DND-41 (cell line): Measurements from ENCODE around the gene ERC2.
A peak's percentile ranks its signal among the peaks of the same experiment; 100 is the strongest.

ENCODE experiments used
- ATAC-seq: fragments of 200-7000 bp; cut with Tn5 transposase; 3 replicates; pipeline ENCODE4 v1.9.1; 2021; ENCODE audit warnings: low read depth; ENCODE audit not compliant: insufficient read depth
- DNase-seq: peaks from one replicate; pipeline ENCODE4 v3.0.0-alpha.2; 2020
- H2AFZ ChIP-seq: 2 replicates; pipeline ENCODE4 v1.6.0; 2012; ENCODE audit warnings: low read depth, low read length
- H3K27ac ChIP-seq: 2 replicates; pipeline ENCODE4 v1.5.1; 2012; ENCODE audit warnings: low read length, inconsistent platforms
- H3K27me3 ChIP-seq: fragments of 200-600 bp; sonication (generic); 2 replicates; pipeline ENCODE4 v1.6.0; 2012; ENCODE audit warnings: low read length, mild to moderate bottlenecking, inconsistent platforms; ENCODE audit not compliant: insufficient read depth, poor library complexity
- H3K36me3 ChIP-seq: 2 replicates; pipeline ENCODE4 v1.5.1; 2012; ENCODE audit warnings: low read length, inconsistent platforms; ENCODE audit not compliant: insufficient read depth
- H3K4me1 ChIP-seq: 2 replicates; pipeline ENCODE4 v1.5.1; 2012; ENCODE audit warnings: mild to moderate bottlenecking, low read length; ENCODE audit not compliant: insufficient read depth
- H3K4me2 ChIP-seq: 2 replicates; pipeline ENCODE4 v1.6.0; 2012; ENCODE audit warnings: mild to moderate bottlenecking, moderate library complexity, low read length, inconsistent platforms; ENCODE audit not compliant: insufficient read depth
- H3K4me3 ChIP-seq, 2 experiments: fragments of 200-600 bp in 1 of 2; shearing (Covaris generic) in 1 of 2; 2 replicates each; pipeline ENCODE4 v1.5.1; 2012 to 2016; ENCODE audit warnings: inconsistent platforms in 2 of 2, low read length in 2 of 2, mild to moderate bottlenecking in 2 of 2, low read depth in 1 of 2, moderate library complexity in 1 of 2
- H3K79me2 ChIP-seq: 2 replicates; pipeline ENCODE4 v1.6.0; 2012; ENCODE audit warnings: low read length, inconsistent platforms; ENCODE audit not compliant: insufficient read depth
- H3K9ac ChIP-seq: 2 replicates; pipeline ENCODE4 v1.6.0; 2012; ENCODE audit warnings: low read depth, mild to moderate bottlenecking, inconsistent platforms, low read length, moderate library complexity
- H3K9me3 ChIP-seq: 2 replicates; pipeline ENCODE4 v1.5.1; 2012; ENCODE audit warnings: low read length, moderate library complexity, mild to moderate bottlenecking, inconsistent platforms; ENCODE audit not compliant: insufficient read depth, severe bottlenecking
- H4K20me1 ChIP-seq: 2 replicates; pipeline ENCODE4 v1.6.0; 2012; ENCODE audit warnings: low read length; ENCODE audit not compliant: insufficient read depth
- CTCF ChIP-seq: IDR thresholded peaks from 2 replicates; pipeline ENCODE4 v1.5.1; 2012; ENCODE audit warnings: borderline replicate concordance, low read length, moderate library complexity, mild to moderate bottlenecking; ENCODE audit not compliant: poor library complexity, severe bottlenecking; ENCODE audit errors: extremely low read depth
- EZH2 ChIP-seq: IDR thresholded peaks from 3 replicates; pipeline ENCODE4 v1.6.1; 2012; ENCODE audit warnings: borderline replicate concordance, low read depth, mild to moderate bottlenecking, moderate library complexity, low read length, inconsistent platforms; ENCODE audit not compliant: severe bottlenecking

ERC2 gene

GRCh38 chr3:55897573-55898224 lies 570.6 kb downstream of the ERC2 start:
- peaks cover 3% of the 10 kb centered on the region for H3K27me3 ChIP-seq
- no peak overlapping the region for H3K27ac ChIP-seq
- TF ChIP-seq CTCF (peak; percentile 39), EZH2 (no peak)
- no peaks in the 10 kb centered on the region for H3K4me1 ChIP-seq
- H3K4me3 ChIP-seq = no peak overlapping the region
- no peak overlapping the region for H2AFZ ChIP-seq
- ATAC-seq (no peak), DNase-seq (no peak)
- no peaks in the 10 kb centered on the region for H4K20me1 ChIP-seq
- H3K4me2 ChIP-seq = no peak overlapping the region
- no peaks in the 10 kb centered on the region for H3K9me3 ChIP-seq
- no peaks in the 10 kb centered on the region for H3K36me3 ChIP-seq
- H3K9ac ChIP-seq = no peak overlapping the region
- H3K79me2 ChIP-seq = no peaks in the 10 kb centered on the region

- no peaks in the 10 kb centered on the region for H3K9me3 ChIP-seq
- TF ChIP-seq EZH2 (no peak), CTCF (no peak)
- ATAC-seq (no peak), DNase-seq (no peak)
- H4K20me1 ChIP-seq = no peaks in the 10 kb centered on the region
- H3K79me2 ChIP-seq = no peaks in the 10 kb centered on the region
- H3K4me2 ChIP-seq = no peak overlapping the region
- no peak overlapping the region for H3K4me3 ChIP-seq
- H3K27ac ChIP-seq = no peak overlapping the region
- peaks cover 3% of the 10 kb centered on the region for H3K27me3 ChIP-seq
- no peaks in the 10 kb centered on the region for H3K4me1 ChIP-seq
- no peaks in the 10 kb centered on the region for H3K36me3 ChIP-seq
- no peak overlapping the region for H3K9ac ChIP-seq
- H2AFZ ChIP-seq = no peak overlapping the region
Measured at GRCh38 chr3:55895897-55896566, 572.2 kb downstream of the ERC2 start.

- Histone ChIP-seq H2AFZ (no peak overlapping the region), H3K27me3 (peaks cover 3% of the 10 kb centered on the region), H3K27ac (no peak overlapping the region), H3K79me2 (no peaks in the 10 kb centered on the region), H3K9ac (no peak overlapping the region), H3K4me3 (no peak overlapping the region), H3K4me2 (no peak overlapping the region), H4K20me1 (no peaks in the 10 kb centered on the region), H3K36me3 (no peaks in the 10 kb centered on the region), H3K4me1 (no peaks in the 10 kb centered on the region), H3K9me3 (no peaks in the 10 kb centered on the region)
- no peak for ATAC-seq
- TF ChIP-seq EZH2 (no peak), CTCF (no peak)
- no peak for DNase-seq
Measured at GRCh38 chr3:55894605-55895004, 573.7 kb downstream of the ERC2 start.
